Measurements from ENCODE around the gene PTPRA. TPM values are rescaled to one million over a fixed set of nuclear protein-coding genes. Genes with fewer than 3 reads are reported as not detected.

The PTPRA gene
- total and polyA plus RNA-seq, 2 of the 8 experiments (the other 6 are each of a cell fraction or from before 2014, with no cell fraction given): 47.7 to 51.3 TPM

- Histone ChIP-seq H3K36me3 (ENCODE audit: control insufficient read depth in 2 of 4, insufficient read depth in 4 of 4, low read length in 3 of 4) (0 out of 8 replicates have a peak, but pooled peaks cover 0 to 2% (median 0%) of the 10 kb centered on the region in 4 experiments), H3K9ac (replicated peaks in 1 of 4; ENCODE audit: extremely low read depth in 1 of 4, low read depth in 3 of 4, low read length in 3 of 4) (no peak overlapping the region), H3K79me1 (ENCODE audit: low read depth, low read length) (no peaks in the 10 kb centered on the region), H3K14ac (ENCODE audit: insufficient read length) (no peak overlapping the region), H2BK15ac (ENCODE audit: low read length) (no peak overlapping the region), H3K4me2 (ENCODE audit: insufficient read depth in 1 of 2, low read depth in 2 of 2, low read length in 2 of 2) (no peak overlapping the region), H3K4ac (replicated peaks; ENCODE audit: insufficient read length, low read depth, low read length) (no peak overlapping the region), H3K23ac (ENCODE audit: insufficient read length) (no peak overlapping the region), H4K91ac (replicated peaks; ENCODE audit: insufficient read length, low read length) (no peak overlapping the region), H2BK20ac (ENCODE audit: low read length) (no peak overlapping the region), H4K20me1 (replicated peaks in 1 of 2; ENCODE audit: control insufficient read depth in 1 of 2, insufficient read depth in 2 of 2, low read length in 2 of 2) (no peaks in the 10 kb centered on the region), H3K9me3 (ENCODE audit: insufficient read depth in 2 of 2, low read depth in 1 of 2, low read length in 1 of 2) (no peaks in the 10 kb centered on the region; a peak in 1 of 4 replicates), H2BK120ac (replicated peaks; ENCODE audit: low read depth, low read length) (no peak overlapping the region), H3K4me3 (ENCODE audit: extremely low read depth in 1 of 4, insufficient read depth in 2 of 4, low read depth in 3 of 4, low read length in 4 of 4) (no peak overlapping the region), H2AFZ (ENCODE audit: low read length) (no peak overlapping the region), H3K18ac (ENCODE audit: extremely low read depth, low read length) (no peak overlapping the region), H3K56ac (replicated peaks; ENCODE audit: insufficient read length, low read depth, low read length) (no peak overlapping the region), H3K79me2 (ENCODE audit: control insufficient read depth in 1 of 2, insufficient read depth in 2 of 2, low read length in 2 of 2) (no peaks in the 10 kb centered on the region), H3K27ac (ENCODE audit: low read depth, low read length) (no peak overlapping the region), H3K27me3 (replicated peaks in 1 of 4; ENCODE audit: control insufficient read depth in 3 of 4, extremely low read depth in 1 of 4, insufficient read depth in 3 of 4, low read length in 3 of 4) (peaks cover 13 to 16% (median 15%) of the 10 kb centered on the region in 4 experiments), H2BK5ac (ENCODE audit: low read depth, low read length) (no peak overlapping the region), H3K4me1 (replicated peaks in 1 of 4; ENCODE audit: control insufficient read depth in 3 of 4, insufficient read depth in 4 of 4, low read length in 3 of 4) (peaks cover 0 to 4% (median 1%) of the 10 kb centered on the region in 4 experiments; a peak in 3 of 7 replicates), H2BK12ac (ENCODE audit: low read depth, low read length) (no peak overlapping the region), H4K8ac (ENCODE audit: extremely low read depth, insufficient read depth, low read length) (no peak overlapping the region), H2AK5ac (ENCODE audit: low read depth, low read length) (no peak overlapping the region), H3K23me2 (ENCODE audit: low read depth, low read length) (no peaks in the 10 kb centered on the region), H4K5ac (ENCODE audit: insufficient read length, low read depth, low read length) (no peak overlapping the region)
- ChIA-PET POLR2A (ENCODE audit: partially characterized antibody) (no interaction called here), CTCF (ENCODE audit: partially characterized antibody) (interaction anchor here (0.6 kb wide), 1 partner anchor 82 kb away, joined by 3 read pairs; no protein-coding TSS in a partner anchor)
- FAIRE-seq (no peak), DNase-seq (ENCODE audit: low read depth in 1 of 2, low spot score in 2 of 2) (no peak)
- 81% methylated on average over 2 of the region's 2 CpGs; no CpG with 5 or more reads in 1 of the 2 experiments for WGBS, 2 experiments (ENCODE audit: extremely low coverage in 1 of 2, insufficient coverage in 1 of 2, insufficient read length in 1 of 2, insufficient replicate concordance in 2 of 2, low coverage in 1 of 2, low lambda C conversion rate in 2 of 2, missing lambda C conversion rate in 1 of 2)
- no peak for TF ChIP-seq TCF12 (IDR thresholded peaks at IDR 0.05; ENCODE audit: low read depth, low read length)
- TF ChIP-seq EP300 (IDR thresholded peaks at IDR 0.05; ENCODE audit: borderline replicate concordance in 1 of 2, low read depth in 2 of 2, low read length in 2 of 2): no peak
Observed at GRCh38 chr20:2825761-2826160, 47.5 kb upstream of the PTPRA start.
